ENCODE data around the gene OGFRL1.
"Not testable (repeated sequence)": the region's sequence is repeated elsewhere in the genome, so short reads cannot be mapped to it uniquely, and the experiment has no call there.

OGFRL1 gene

DNA sequence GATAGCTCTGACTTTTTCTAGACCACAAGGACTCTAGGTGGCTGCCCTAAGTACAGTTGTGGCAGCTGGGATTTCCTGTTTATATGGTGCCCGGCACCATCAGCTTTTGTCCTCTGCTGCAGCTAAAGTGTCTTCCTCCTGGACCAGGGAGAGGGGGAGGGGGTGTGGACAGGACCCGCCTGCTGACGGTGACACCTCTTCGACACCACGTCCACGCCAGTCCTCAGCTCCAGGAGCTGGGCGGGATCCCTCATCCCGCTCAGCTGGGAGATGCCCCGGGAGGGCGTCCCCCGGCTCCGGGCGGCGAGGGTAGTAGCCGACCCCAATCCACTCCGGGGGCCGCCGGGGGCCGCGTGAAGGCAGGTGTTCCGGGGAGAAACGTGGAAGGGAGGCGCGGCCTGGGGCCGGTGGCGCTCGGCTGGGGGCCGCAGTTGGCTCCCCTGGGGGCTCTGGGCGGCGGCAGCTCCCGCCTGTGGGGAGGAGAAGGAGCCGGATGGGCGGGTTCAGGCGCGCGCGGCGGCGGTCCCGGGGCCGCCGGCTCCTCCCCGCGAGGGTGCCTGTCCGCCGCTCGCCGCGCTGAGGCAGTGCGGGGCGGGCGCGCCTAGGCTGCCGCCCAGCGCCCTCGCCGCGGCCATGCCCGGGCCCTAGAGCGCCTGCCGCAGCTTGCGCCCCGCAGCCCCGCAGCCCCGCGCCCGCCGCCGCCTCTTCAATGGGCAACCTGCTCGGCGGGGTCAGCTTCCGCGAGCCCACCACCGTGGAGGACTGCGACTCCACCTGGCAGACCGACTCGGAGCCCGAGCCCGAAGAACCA is at the start of gene OGFRL1:
TSS of gene OGFRL1 (plus strand) at position 584 of the 811 bp plus-strand sequence. CDS start at position 710, 126 bp downstream.
- peak; percentile 16 for DNase-seq (ENCODE audit: low read depth, low spot score)

DNA sequence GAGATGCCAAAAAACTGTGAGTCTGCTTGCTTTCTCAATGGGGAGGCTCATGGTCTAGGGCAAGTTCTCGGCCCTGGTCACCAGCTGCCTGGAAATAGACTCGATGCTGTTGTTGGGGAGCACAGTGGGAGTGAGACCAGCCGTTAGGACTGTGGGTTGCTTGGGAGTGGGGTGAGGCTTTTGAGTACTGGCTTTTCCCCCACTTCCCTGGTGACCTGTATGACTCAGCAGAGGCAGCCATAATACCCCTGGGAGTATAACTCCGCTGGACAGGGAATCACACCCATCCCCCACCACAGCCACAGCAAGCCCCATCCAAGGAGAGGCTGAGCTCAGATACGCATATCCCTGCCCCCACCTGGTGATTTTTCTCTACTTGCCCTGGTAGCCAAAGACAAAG is 48.9 kb upstream of the OGFRL1 start:
- no peak for DNase-seq (ENCODE audit: low read depth, low spot score)

DNA sequence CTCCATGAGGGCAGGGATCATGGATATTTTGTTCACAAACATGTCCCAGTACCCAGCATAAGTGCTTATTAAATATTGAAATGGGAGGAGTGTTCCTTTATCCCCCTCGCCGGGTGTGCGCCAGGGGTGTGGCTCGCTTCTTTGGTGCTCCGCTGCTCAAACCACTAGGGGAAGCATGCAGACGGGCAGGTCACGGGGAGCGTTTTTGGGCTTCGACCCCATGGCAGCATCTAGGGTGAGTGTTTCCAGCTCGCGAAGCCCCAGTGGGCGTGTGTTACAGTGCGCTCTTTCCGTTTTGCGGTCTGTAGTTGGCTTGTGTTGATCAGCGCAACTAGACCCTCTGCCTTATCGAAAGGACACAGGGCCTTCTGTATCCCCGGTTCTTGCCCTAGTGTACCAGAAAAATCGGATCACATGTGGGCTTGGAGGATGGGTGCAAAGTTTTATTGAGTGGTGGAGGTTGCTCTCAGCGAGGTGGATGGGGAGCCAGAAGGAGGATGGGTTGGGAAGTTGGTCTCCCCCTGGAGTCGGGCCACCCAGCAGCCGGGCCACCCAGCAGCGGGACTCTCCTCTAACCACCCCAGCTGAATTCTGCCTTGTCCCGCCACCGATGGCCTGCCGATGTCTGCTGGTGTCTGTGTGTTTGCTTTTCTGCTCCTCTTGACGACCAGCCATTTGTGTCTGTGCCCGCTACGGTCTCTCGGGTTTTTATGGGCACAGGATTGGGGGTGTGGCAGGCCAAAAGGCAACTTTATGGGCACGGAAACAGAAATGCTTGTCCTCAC is 43.2 kb upstream of the OGFRL1 start:
- no peak for DNase-seq (ENCODE audit: low read depth, low spot score)

DNA sequence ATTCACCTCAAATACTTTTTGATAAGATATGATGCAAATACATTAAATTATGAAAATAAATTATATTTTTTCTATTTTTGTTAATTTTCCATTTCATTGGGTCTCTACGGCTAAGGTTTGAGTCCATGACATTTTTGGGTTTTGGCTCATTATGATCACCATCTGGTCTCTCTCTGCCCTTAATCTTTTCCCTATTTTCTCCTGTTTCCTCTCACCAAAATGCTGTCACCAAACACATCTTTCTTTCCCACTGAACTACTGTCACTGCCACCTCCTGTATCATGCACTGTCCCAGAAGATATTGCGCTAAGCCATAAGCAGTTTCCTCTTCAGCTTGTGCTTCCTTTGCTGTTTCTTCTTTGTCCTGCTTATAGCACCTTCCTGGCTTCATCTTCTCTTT is 42.0 kb upstream of the OGFRL1 start:
- DNase-seq (ENCODE audit: low read depth, low spot score): no peak

DNA sequence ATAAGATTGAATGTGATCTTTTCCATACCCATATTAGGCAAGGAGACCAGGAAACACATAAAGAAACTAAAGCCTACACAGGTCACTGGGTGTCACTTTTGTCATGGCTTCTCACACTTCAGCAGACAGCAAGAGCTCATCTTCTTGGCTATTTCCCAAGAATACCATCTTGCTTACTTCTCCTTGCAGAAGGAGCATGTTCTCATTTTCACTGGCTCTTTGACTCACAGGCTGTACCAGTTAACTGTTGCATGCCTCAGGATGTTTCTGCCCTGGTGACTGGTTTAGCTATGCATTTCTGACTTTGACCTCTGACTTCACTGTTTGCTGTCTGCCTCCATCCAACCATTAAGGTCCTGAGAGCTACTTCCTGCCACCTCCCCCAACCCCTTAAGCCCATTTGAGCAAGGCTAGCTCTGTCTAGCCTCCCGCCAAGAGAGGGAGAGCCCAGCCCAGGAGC is 40.3 kb upstream of the OGFRL1 start:
- DNase-seq (ENCODE audit: low read depth, low spot score): no peak

DNA sequence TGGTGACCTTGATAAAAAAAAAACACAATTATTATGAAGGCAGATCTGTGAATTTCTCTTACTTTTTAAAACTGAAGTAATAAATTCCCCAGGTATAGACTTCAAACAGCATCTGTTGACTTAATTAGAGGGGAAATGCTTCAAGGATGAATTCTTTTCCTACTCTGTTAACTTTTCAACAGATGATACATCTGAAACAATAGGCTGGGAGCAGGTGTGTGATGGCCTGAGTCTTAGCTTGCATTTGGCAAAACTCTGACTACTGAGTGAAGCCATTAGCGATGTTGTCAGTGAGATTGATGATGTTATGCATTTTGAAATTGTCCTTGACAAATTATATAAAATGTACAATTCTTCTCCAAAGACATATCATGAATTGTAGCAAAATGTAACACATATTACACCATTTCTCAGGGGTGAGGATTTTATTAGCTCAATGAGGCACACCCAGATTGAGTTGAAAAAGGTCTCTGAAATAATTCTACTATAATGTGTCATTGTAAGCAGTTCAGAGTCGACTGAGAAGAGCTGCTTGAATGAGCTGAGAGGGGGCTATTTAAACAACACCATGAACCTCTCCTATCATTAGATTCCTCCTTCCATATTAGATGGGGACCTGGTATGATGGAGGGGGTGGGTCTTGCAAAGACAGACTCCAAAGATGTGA is 39.6 kb upstream of the OGFRL1 start:
- no peak for DNase-seq (ENCODE audit: low read depth, low spot score)

DNA sequence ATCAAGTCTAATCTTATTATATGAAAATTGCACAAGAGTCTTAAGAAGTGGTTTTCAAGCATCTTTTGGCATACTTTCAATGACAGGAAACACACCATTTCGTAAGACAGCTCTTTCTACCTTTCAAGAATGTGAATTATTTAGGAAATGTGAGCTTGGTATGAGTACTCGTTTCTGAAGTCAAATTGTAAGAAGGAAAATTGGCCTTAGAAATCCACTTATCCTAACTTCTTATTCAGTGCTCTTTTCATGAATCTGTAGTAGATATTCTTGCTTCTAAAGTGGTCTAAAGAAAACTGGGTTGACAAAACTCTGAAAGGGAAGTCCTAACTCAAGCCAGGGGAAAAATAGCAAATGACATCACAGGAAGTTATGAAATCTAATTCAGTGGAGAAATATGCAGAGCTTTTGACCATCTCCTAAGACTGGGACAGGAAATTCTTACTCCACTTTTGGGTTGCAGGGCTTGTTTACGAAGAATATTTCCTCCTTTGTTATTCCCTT is 38.5 kb upstream of the OGFRL1 start:
- DNase-seq (ENCODE audit: low read depth, low spot score): no peak

DNA sequence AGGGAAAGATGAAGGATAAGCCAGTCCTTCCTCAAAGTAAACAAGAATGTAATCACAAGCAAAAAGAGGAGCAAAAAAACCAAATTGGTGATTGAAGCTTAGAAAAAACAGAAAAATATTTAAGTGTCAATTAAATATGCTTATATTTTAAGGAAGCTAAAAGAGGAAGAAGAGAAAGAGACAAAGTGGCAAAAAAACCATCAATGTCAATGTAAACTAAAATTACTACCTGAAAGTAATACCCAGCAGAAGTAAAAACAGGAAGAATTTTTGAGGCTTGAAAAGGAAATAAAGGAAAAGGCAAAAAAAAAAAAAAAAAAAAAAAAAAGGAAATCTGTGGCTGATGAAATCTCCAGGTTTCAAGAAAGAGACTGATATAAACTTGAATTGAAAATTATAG is 36.2 kb upstream of the OGFRL1 start:
- DNase-seq (ENCODE audit: low read depth, low spot score): no peak

DNA sequence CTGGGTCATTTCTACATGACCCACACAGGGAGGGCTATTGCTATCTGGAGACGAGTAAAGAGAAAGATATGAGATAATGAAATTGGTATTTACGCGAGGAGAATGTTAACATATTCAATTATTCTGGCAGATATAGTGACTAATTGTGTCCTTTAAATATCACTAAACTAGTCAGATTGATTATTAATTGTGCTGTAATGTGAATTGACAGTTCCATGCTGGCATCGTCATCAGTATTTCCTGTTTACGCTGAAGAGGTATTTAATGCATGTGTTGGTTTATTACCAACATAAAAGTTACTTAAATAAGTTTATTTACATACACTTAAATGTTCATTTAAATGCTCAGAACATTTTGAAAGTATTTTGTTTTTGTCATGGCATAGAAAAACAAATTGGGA is 35.7 kb upstream of the OGFRL1 start:
- no peak for DNase-seq (ENCODE audit: low read depth, low spot score)

DNA sequence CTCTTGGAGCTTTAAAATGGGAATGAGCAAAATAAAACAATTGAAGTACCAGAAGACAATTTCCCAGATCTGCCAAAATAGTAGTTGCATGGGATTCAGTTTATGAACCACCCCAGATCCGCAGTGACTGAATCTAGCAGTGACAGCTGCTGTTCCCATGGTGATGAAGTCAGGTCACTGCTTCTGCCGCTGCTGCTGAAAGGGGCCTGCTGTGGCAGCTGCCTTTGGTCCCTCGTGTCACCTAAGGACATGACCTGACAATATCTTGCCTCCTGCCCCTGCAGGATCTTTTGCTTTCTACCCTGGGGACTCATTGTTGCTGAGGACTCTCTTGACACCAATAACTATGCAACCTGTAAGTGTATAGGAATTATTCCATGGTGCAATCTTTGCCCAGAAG is 34.3 kb upstream of the OGFRL1 start:
- DNase-seq (ENCODE audit: low read depth, low spot score): no peak

DNA sequence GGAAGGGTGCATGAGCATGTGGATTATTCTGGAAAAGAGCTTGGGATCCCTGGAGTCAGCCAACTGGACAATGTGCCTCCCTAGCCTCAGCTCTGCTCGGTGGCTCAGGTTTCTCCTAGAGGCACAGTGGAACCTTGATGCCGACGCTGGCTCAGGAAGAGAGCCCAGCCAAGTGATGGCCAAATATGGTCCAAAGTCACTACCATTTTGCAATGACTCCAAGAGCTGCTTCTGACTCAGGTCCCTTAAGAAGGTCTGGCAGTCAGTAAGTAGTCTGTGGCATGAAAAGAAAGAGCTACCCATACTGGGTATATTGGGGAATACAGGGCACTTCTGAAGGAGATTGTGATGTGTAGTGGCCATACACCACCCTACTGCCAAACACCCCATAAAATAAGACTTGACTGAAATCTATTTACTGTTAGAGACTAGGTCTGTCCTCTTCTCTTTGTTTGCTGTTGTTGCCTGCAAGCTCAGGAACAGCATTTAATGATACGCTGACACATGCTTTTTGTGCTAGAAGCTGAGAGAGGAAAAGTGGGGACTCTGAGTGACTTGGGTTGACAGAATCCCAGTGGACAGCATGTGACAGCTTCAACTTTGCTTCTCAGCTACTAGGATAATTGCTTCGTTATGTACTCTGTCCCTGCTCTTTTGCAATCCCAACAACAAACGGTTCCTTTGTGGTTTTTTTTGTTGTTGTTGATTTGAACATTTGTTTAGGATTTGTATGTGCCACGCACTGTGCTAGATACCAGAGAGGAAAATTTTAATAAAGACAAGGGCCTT is 30.3 kb upstream of the OGFRL1 start:
- DNase-seq (ENCODE audit: low read depth, low spot score): no peak

DNA sequence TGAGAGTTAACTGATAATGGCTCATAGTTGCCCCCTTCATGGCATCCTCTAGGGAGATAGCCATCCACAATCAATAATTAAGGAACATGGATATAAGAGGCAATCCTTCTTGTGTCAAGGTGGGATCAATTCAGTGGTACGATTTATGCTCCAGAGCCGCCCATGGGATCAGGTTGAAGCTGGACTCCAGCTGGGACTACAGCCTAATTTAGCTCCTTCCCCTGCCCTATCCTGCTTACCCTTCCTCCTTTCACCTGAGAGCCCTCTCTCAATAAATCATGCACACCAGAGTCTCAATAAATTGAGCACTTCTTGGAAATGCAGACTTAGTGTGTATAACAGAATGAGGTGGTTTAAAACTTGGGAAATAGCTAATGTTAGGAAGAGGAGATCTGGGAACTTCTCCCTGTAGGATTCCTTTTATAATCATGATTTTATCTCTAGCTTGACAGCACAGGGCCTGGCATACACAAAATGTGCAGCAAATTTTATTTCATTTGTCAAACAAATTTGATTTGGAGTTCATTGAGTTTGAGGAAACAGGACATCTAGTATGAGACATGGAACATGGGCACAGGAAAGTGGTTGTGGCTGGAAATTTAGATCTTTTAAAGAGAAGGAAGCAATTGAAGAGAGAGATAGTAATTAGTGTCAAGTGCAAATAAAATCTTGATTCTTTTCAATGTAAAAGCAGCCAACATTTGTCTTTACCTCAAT is 28.6 kb upstream of the OGFRL1 start:
- no peak for DNase-seq (ENCODE audit: low read depth, low spot score)

DNA sequence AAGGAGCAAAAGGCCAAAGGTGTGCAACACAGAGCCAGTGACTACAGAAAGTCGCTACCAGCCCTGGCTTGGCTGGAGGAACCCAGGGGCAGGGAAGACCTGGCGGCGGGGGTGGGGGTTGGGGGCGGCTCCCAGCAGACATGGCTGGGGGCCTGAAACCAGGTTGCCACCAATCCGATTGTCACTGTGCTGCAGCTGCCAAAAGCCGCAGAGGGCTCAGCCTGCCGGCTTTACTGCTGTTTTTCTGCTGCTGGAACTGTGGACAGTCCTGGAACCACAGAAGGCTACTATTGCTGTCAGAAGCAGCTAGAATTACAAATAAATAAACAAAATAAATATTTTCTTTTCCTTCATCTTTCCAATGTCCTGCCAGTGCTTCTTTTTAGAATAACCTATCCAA is 25.7 kb upstream of the OGFRL1 start:
- no peak for DNase-seq (ENCODE audit: low read depth, low spot score)

DNA sequence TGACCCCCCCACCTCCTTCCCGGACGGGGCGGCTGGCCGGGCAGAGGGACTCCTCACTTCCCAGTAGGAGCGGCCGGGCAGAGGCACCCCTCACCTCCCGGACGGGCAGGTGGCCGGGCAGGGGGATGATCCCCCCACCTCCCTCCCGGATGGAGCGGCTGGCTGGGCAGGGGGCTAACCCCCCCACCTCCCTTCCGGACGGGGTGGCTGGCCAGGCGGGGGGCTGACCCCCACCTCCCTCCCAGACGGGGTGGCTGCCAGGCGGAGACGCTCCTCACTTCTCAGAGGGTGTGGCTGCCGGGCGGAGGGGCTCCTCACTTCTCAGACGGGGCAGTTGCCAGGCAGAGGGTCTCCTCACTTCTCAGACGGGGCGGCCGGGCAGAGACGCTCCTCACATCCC is 22.2 kb upstream of the OGFRL1 start:
- DNase-seq (ENCODE audit: low read depth, low spot score): not testable (repeated sequence)

DNA sequence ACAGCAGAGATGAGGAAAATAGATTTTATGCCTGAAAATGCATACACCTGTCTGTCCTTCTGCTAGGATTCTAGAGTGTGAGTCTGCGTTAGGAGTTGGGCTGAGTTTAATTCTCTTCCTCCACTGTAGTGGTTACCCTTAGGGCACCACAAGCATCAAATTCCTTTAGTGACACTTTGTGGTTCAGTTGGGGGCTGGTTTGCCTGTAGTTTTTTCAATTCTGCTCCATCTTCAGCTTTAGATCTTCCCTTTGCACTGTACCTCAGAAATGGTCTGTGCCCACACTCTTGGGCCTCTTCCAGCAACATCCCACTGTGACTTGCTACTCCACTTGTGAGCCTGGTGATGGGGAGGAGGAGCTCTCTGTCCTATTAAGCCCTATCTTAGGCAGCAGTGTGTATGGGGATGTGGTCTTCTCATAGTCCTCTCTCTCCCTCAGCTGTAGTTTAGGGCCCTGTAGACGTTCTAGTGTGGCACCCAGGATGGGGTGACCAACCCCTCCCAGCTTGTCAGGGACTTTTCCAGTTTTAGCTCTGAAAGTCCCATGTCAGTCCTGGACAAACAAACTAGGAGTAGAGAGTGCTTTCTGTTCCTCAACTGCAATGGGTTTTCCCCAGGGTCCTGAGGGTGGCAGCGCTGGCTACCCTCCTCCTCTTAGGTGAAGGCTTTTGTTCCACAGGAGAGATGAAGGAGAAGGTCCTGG is 19.7 kb upstream of the OGFRL1 start:
- DNase-seq (ENCODE audit: low read depth, low spot score): no peak

DNA sequence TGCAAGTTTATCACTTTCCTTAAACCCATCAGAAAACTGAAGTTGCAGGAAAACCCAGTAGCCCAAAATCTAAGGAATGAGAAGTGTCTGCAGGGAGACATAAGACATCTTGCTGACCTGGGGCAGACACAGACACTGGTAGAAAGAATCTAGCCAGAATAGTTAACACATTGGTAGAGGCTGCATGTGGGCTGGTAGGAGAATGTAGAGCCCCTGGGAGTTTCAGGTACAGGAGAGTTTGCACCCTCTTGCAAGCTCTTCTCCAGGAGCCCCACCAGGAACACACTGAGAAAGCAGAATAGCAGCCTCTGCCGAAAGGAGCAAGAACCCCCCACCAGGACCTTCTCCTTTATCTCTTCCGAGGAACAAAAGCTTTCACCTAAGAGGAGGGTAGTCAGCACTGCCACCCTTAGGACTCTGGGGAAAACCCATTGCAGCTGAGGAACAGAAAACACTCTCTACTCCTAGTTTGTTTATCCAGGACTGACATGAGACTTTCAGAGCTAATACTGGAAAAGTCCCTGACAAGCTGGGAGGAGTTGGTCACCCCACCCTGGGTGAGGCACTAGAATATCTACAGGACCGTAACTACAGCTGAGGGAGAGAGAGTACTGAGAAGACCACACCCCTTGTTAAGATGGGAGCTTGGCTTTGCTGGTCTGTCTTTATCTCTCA is 10.5 kb upstream of the OGFRL1 start:
- DNase-seq (ENCODE audit: low read depth, low spot score): no peak

DNA sequence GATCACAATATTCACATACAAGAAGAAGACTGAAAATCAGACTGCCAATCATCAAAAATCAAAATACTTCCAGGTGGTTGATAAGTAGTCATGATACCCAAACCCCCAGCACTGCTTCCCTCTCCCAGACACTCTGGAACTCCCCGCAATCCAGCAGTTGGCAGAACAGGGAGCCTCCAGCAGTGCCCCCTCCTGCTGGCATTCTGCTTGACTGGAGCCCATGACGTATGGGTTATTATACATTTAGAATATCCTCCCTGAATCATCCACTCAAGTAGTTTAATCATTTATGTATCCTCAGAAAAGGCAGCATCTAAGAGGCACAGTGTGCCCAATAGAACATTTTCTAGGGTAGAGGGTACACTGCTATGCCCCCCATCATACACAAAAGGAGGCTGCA is 9.3 kb upstream of the OGFRL1 start:
- DNase-seq (ENCODE audit: low read depth, low spot score): no peak

DNA sequence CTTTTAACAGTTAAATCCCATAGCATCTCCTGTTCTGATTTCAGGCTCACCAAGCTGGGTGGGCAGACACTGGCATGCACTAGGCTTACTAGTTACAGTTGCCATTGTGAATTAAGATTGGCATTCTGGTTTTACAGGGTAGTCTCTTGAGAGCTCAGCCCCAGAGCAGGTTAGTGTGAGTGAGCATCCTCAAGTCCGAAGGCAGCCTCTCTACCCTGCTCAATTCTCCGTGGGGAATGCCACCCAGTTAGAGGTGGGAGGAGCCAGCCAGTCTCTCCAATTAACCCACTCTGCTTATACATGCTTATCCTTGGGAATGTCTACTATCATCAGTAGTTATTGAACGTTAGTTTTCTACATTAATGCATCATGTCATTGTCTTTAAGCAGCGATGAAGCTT is 8.9 kb upstream of the OGFRL1 start:
- no peak for DNase-seq (ENCODE audit: low read depth, low spot score)

DNA sequence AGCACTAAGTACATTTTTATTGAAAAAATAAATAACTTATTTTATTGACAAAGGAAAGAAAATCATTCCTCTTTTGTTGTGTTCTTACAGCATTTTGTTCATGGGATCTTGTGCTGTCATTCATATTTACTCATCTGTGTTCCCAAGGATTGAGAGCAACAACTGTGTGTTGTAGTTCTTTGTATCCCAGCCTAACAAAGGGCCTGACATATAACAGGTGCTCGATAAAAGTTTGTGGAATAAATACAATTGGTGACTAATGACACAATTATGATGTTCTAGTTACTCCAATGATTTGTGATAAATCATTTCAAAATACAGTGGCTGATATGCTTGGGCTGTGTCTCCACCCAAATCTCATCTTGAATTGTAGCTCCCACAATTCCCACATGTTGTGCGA is 7.9 kb upstream of the OGFRL1 start:
- no peak for DNase-seq (ENCODE audit: low read depth, low spot score)

DNA sequence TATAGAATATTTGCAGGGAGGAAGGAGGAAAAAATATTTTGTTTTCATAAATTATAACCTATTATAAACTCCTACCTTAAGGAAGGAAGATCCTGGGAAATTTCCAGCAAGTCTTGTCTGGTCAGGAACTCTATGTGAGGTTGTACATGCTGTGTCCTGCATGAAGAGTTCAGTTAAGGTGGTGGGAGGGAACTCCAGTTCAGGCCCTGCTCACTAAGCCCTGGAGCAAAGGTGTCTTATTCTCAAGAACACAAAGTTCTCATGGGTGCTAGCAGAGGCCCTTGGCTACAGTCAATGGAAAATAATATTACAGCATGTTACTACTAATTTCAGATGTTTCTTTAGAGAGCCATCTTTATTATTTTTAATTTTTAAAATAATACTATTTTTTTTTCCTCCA is 3.8 kb upstream of the OGFRL1 start:
- no peak for DNase-seq (ENCODE audit: low read depth, low spot score)
